GM19452 (cell line): Measurements from ENCODE around the gene OR14C36.
"Not testable (repeated sequence)": the region's sequence is repeated elsewhere in the genome, so short reads cannot be mapped to it uniquely, and the experiment has no call there.

Source experiments
- ATAC-seq: cut with Tn5 transposase; IDR thresholded peaks from one replicate; pipeline ENCODE4 v1.9.1; 2021; ENCODE audit not compliant: unreplicated experiment

OR14C36 gene, protein sequence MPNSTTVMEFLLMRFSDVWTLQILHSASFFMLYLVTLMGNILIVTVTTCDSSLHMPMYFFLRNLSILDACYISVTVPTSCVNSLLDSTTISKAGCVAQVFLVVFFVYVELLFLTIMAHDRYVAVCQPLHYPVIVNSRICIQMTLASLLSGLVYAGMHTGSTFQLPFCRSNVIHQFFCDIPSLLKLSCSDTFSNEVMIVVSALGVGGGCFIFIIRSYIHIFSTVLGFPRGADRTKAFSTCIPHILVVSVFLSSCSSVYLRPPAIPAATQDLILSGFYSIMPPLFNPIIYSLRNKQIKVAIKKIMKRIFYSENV

DNA sequence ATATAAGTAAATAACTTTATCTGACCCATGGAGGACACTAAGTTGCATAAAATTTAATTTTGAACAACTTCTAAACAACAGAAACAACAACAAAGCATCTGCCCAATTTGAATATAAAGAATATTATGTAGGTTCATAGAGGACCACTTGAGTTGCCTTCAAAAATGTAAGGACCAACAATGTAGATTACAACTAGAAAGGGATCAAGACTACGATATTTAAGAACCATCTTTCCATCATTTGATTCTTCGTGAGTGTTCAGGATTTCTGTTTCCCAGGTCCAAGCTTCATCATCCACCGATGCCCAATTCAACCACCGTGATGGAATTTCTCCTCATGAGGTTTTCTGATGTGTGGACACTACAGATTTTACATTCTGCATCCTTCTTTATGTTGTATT lies at the start of gene OR14C36:
OR14C36 (plus strand) TSS at position 301 of the 400 bp plus-strand sequence; CDS start at position 301, 0 bp downstream.
- no peak for ATAC-seq

DNA sequence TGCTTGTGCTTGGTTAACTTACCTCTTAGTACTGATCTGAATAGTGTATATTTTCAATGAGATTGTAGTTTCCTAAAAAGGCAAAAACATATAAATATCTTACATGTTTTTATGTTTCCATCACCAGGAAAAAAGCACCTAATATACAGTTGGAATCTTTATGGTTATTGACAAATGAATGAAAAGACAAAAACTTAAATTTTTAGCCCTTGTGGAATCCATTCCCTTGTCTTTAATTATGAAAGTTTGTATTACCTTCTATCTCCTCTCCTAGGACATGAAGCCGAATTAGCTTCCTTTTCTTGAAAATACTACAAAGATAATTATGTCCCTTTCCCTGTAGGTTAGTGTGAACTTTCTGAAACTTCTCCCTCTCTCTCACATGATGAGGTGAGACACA lies 45.3 kb upstream of the OR14C36 start, which contains the start of gene OR2T12:
OR2T12 (minus strand) TSS at position 101 of the 400 bp plus-strand sequence. CDS start 7,846 bp downstream, outside the sequence.
- no peak for ATAC-seq

DNA sequence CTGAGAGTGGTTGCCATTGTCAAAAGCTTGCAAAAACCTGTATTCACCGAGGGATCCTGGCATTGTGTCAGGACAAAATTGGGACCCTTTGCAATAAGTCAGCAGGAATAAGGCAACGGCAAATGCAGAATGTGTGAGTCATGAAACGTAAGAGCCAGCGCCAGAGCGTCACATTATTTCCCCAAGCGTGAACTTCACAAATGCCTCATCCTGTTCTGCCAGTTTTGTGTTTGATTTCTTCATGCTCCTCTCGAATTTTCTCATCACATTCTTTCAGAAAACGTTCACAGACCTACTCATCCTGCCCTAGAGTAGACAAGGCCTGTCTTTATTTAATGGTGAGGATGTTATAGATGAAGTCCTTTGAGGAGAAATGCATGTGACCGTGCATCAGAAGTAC lies 42.9 kb upstream of the OR14C36 start:
- ATAC-seq = not testable (repeated sequence)

DNA sequence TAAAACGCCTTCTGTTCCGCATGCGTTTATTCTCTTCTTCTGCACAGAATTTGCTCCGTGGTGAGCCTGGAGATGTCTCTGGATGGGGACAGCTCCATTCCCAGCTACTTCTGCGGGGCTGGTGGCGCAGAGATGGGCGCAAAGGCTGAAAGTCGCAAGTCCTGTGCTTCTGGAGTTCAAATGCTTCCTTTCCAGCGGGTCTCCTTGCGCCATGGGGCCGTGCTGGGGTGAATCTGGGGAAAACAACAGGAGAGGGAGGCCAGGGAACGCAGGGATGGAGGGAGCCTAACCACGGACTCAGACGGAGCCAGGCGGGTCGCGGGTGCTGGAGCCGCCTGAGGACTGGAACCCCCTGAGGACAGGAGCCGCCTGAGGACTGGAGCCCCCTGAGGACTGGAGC lies 42.5 kb upstream of the OR14C36 start:
- no peak for ATAC-seq

DNA sequence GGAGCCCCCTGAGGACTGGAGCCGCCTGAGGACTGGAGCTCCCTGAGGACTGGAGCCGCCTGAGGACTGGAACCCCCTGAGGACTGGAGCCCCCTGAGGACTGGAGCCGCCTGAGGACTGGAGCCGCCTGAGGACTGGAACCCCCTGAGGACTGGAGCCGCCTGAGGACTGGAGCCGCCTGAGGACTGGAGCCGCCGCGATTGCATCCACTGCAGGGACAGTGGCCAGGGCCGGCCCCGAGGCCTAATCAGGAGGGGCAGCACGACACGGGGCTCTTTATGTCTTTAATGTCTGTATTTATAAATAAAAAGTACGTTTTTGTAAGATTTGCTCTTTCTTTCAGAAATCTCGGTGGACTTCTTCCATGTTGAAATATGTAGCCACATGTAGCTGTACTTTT lies 41.8 kb upstream of the OR14C36 start:
- not testable (repeated sequence) for ATAC-seq

DNA sequence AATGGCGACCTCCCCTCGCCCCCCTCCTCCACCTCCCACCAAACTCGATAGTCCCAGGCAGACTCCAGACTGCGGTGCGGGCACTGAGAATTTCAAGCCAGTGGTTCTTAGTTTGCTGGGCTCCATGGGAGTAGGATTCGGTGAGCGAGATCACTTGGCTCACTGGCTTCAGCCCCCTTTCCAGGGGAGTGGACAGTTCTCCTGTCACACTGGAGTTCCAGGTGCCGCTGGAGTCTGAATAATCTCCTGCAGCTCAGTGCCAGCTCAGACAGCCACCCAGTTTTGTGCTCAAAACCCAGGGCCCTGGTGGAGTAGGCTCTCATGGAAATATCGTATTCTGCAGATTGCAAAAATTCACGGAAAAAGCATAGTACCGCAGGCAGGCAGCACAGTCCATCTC lies 31.8 kb upstream of the OR14C36 start:
- no peak for ATAC-seq

DNA sequence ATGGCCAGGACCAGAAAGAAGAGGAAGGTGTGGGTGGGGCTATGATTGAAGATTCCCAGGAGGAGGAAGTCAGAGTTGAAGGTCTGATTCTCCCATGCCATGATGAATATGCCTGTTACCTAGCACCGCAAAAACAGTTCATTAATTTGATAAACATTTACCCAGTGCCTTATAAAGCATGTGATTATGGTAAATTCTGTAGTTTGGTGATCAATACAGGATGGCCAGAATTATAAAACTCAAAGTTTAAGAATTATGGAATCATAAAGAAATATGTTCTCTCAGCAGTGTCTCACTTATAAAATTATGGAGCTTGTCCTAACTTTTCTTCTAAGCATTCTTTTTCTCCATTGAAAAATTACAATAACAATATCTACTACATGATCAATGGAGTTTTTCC lies 24.1 kb upstream of the OR14C36 start, which contains the start of gene OR2M7:
OR2M7 (minus strand) TSS at position 101 of the 400 bp plus-strand sequence; CDS start at position 101, 0 bp downstream.
- ATAC-seq = no peak

DNA sequence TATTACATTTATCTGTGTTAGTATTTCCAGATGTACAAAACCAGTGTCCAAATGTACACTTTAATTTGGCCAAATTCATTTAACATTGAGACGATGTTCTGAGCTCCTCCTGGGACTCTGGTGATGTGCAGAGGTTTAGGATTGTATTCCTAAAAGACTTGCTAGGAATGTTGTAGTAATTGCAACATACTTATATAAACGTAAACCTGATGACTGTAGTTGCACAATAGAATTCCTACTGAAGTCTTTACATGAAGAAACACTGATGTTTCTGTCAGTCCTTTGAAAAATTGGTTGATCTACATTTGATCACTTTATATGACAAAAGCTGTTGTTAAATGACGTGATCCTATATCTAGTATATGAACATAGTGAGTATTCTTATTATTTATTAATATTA lies 5.1 kb upstream of the OR14C36 start:
- ATAC-seq = no peak

DNA sequence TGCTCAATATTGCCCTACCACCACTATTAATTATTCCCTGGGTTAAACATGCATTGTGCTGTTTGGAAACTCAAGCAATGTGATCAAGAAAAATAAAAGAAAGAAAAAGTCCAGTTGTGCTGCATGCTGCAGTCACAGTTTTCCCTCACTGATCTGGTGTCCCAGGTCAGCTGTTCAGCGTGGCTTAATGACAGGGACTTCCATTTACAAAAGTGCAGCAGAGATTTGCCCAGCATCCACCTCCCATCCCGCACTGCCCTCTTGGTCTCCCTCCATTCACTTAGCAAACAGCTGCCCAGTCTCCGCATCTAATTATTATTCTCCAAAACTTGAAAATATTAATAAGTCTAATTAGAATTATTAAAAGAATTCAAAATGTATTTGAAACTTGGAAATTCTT lies 10.8 kb downstream of the OR14C36 start:
- no peak for ATAC-seq

DNA sequence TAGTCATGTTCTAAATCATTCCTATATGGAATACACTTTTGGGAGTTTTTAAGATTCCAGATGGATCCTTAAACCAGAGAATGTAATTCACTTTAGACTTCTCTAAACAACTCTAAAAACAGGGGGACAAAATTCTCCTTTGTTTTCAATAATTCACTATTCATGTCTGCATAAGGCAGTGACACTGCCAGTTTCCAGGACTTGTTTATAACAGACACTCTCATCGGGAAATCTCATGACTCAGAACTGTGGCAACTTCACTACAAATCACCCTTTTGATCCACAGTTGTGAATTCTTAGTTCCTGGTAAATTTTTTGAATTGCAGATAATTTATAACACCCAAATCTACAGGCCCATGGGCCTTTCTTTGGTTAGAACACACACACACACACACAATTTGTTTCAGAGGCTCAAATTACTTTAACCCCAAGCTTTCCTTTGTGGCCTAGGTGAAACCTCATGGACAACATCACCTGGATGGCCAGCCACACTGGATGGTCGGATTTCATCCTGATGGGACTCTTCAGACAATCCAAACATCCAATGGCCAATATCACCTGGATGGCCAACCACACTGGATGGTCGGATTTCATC lies 12.6 kb downstream of the OR14C36 start, which contains the start of gene OR2T4:
OR2T4 (plus strand) TSS at position 545 of the 595 bp plus-strand sequence; CDS start at position 545, 0 bp downstream.
- ATAC-seq = no peak

DNA sequence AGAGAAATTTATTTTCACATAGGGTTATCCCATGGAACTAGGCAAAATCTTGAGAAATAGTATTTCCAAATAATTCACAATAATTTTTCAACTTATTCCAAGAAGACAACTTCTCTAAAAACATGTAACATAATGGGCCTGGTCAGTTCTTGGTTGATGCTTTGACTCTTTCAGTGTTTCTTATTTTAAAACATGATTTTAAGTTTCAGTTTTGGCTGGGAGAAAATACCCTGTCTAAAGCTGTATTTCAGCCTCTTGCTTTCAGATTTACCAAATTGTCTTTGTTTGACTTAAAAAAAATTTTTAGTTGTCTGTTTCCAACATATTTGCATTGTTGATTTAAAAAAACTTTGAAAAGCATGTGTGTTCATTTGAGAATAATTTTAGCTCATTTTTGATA lies 18.0 kb downstream of the OR14C36 start:
- no peak for ATAC-seq

DNA sequence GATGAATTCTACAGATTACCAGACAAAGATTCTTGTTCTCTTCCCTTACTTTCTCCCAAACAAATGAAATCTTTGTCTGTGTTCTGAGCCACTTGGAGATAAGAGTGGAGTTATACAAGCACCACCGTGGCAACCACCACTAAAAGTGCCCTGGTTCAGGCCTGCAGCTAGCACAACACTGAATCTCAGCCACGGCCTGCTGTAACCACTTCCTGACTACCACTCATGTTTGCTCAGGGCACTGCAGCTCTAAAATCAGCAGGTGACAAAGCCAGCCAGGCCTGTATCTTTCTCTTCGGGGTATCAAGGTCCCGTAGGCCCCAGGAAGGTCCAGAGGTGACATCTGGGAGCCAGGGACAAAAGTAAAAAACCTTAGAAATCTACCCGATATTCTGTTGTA lies 23.8 kb downstream of the OR14C36 start:
- no peak for ATAC-seq

DNA sequence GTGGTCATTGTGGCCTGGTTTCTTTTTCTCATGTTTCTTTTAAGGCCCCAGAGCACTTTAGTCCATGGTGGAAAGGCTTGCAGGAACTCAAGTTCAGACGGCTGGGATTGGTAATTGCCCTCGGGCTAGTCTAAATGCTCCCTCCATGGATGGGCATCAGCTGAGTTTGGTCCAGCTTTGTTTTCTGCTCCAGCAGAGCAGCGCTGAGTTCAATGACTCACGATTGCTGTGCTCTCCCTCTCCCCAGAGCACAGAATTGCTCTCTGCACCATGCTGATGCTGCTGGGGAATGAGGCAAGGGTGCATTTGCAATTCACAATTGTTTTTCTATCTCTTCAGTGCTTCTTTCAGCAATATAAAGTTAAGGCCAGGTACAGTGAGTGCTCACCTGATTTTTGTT lies 25.2 kb downstream of the OR14C36 start:
- no peak for ATAC-seq

DNA sequence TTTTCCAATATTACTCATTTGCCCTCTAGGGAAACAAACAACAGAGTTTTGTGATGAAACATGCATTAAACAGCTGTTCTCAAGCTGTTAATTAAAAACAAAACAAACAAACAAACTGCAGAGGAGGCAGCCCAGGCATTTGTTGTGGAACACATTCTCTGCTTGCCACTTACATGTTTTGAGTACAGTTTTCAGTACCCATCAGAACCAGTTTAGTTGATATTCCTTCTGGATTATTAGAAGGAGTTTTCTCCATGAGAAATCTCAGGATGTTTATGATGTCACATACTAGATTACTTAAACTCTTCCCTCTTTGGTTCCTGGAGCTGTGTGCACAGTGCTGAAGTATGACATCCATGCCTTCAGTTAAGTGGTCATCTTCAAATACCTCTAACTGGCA lies 26.9 kb downstream of the OR14C36 start, which contains the start of gene OR2T6:
OR2T6 (plus strand) TSS at position 301 of the 400 bp plus-strand sequence. CDS start 11,863 bp downstream, outside the sequence.
- ATAC-seq = no peak

DNA sequence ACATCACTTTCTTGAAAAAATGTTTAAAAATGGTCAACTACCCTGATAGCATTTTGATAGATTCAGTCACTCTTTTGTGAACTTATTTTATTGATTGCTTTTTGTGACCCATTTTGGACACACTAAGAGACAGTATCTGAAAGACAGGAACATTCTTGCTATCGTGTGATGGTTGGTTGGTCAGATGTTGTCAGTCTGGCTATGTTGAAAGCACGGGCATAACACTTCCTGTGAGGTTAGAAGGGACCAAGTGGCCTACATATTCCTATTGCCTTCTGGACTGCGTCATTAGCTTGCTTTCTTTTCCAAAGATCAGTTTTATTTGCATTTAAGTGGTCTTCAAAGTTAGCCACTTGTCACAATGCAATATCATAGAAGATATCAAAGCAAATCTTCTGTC lies 28.3 kb downstream of the OR14C36 start:
- ATAC-seq = no peak

DNA sequence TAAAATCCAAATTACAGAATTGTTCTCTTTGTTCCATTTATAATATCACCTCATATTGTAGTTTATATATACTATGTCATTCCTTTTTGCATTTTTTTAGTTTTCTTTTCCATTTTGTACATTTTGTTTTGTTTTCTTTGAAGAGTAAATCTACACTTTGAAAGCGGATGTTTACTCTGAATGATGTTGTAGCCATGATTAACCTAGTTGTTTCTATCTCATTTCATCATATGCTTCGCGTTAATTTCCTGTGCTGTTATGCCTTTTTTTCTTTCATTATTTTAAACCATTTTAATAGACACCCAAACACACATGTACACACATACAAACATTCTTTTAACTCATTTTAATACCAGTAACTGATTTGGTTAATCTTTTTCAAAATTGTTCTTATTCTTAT lies 32.3 kb downstream of the OR14C36 start:
- no peak for ATAC-seq

DNA sequence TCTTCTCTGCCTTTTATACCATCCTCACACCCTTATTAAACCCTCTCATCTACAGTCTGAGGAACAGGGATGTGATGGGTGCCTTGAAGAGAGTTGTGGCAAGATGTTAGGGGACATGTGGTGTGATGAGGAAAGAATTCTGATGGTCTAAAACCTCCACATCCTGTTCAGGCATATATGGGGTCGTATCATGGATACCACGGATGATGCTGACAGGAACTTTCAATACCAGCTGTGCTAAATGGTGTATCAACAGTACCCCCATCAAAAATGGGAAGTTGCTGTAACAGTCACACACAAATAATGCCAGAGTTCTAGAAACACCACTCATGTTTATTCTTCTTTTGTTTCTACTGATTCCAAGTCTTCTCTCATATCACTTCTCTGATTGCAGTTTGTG lies 39.9 kb downstream of the OR14C36 start:
- no peak for ATAC-seq

DNA sequence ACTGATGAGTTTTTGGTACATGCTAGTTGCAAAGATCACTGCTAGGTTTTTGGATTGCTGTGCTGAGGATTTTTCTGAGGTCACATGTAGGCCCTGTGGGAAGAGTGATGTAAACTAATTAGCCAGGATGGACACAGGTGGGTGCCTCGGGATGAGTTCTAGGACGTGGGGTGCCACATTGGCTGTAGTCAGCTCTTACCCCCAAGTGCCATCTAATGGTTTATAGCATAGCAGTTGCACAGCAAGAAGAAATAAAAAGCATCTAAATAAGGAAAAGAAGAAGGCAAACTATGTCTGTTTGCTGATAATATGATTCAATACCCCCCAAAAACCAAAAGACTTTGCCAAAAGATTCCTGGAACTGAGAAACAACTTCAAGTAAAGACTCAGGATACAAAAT lies 44.5 kb downstream of the OR14C36 start:
- ATAC-seq = no peak
